Lower leg skin (tissue), 4 donors: ENCODE results near the gene MRRF. TPM values are rescaled to one million over a fixed set of nuclear protein-coding genes. Genes with fewer than 3 reads are reported as not detected.

Experiments
- DNase-seq, 2 donors: peaks; one replicate each; pipeline ENCODE4 v3.0.0-alpha.2; 2019; ENCODE audit warnings: low spot score in 2 of 2
- H3K4me3 ChIP-seq: fragments of 200-600 bp; sonication (generic); 2 replicates; pipeline ENCODE4 v1.5.1; 2017; ENCODE audit warnings: mild to moderate bottlenecking, low read depth; ENCODE audit not compliant: poor library complexity, severe bottlenecking
- CTCF ChIP-seq, 3 donors: fragments of 450-650 bp; IDR thresholded peaks; one replicate each; pipeline ENCODE4 v1.5.1; 2016; ENCODE audit warnings: antibody characterized with exemption in 3 of 3, mild to moderate bottlenecking in 3 of 3, moderate library complexity in 2 of 3
- POLR2A ChIP-seq, 2 donors: fragments of 450-650 bp; IDR thresholded peaks; one replicate each; pipeline ENCODE4 v1.6.1; 2016 to 2017; ENCODE audit warnings: antibody characterized with exemption in 2 of 2, mild to moderate bottlenecking in 1 of 2, moderate library complexity in 1 of 2
- WGBS, 2 donors: methylation state at CpG; one replicate each; pipeline ENCODE4 v1.1.5; 2018; 5-methylcytosine and 5-hydroxymethylcytosine counted together
- intact Hi-C: fragments of 100-400 bp; cut with DNase I; formaldehyde crosslinking; loops from one replicate; pipeline ENCODE4 v1.15.0; 2023; ENCODE audit warnings: low total_unique reads
- total RNA-seq, 4 donors: library from RNA; depleted of rRNA; stranded (reverse); fragments of >200 nt; gene quantifications; one replicate each; pipeline ENCODE4 v1.1.0, GENCODE V29; 2016

Gene MRRF
- total RNA-seq, 4 donors from 2014 or later: 30.8 to 56.3 (median 39.9) TPM

DNA sequence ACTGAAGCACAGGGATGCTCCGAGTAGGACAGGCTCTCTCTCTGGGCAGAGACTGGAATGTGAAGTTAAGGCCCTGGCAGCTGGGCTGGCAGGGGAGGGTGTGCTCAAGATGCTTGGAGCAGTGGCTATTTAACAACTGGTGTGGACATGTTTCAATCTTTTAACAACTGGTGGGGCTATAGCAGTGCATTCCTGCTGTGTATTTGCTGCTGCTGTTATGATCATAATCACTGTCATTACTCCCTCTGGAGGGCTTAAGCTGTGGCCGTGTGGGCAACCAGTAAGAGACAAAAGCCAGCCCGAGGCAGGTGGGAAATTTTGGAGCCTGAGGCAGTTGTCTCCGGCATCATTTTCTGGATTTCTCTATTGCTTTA, 72.9 kb downstream of the MRRF start:
- TF ChIP-seq CTCF (IDR thresholded peaks at IDR 0.05) (no peak), POLR2A (IDR thresholded peaks at IDR 0.05) (no peak)
- WGBS, 2 donors: 60 to 67% methylated on average over 4 of the region's 4 CpGs
- no peak overlapping the region for H3K4me3 ChIP-seq
- intact Hi-C loops: no loop called here
- DNase-seq: peak in 1 of 2 donors; percentile 18

DNA sequence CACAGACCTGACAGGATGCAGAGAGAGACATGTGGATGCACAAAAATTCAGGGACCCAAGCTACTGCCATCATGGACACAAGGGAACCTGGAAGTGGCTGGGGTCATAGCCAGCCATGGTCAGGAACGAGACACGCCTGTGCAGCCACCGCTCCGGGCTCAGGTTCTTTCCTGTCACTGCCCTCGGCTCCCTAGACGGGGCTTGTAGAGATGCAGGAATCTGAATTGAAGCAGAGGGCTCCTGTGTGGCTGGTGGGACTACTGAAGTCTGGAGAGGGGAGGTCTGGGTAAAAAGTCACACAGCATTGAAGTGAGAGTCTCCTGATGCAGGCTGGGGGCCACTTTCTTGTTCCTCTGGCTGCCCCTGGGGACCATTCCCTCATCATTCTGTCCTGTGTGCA, 73.9 kb downstream of the MRRF start:
- no peak overlapping the region for H3K4me3 ChIP-seq
- TF ChIP-seq CTCF (IDR thresholded peaks at IDR 0.05) (no peak), POLR2A (IDR thresholded peaks at IDR 0.05) (no peak)
- intact Hi-C loops: no loop called here
- peak in 1 of 2 donors; percentile 61 for DNase-seq
- WGBS, 2 donors: 73 to 91% methylated on average over 6 of the region's 6 CpGs

- no peak overlapping the region for H3K4me3 ChIP-seq
- TF ChIP-seq POLR2A (IDR thresholded peaks at IDR 0.05) (no peak), CTCF (IDR thresholded peaks at IDR 0.05) (no peak)
- WGBS, 2 donors: 56 to 68% methylated on average over 3 of the region's 3 CpGs
- DNase-seq: peak in 1 of 2 donors; percentile 59
- intact Hi-C loops: no loop called here
Observed at GRCh38 chr9:122338994-122339393, 74.3 kb downstream of the MRRF start.

GRCh38 chr9:122339579-122339978, 74.9 kb downstream of the MRRF start:
- TF ChIP-seq CTCF (IDR thresholded peaks at IDR 0.05) (no peak), POLR2A (IDR thresholded peaks at IDR 0.05) (no peak)
- no peak overlapping the region for H3K4me3 ChIP-seq
- peak in 1 of 2 donors; percentile 75 for DNase-seq
- WGBS, 2 donors: 70 to 72% methylated on average over 5 of the region's 5 CpGs
- intact Hi-C loops: no loop called here

GRCh38 chr9:122340161-122340560, 75.5 kb downstream of the MRRF start:
- TF ChIP-seq POLR2A (IDR thresholded peaks at IDR 0.05) (no peak), CTCF (IDR thresholded peaks at IDR 0.05) (no peak)
- 68 to 82% methylated on average over 6 of the region's 6 CpGs for WGBS, 2 donors
- intact Hi-C loops: no loop called here
- peak in 1 of 2 donors; percentile 28 for DNase-seq
- no peak overlapping the region for H3K4me3 ChIP-seq

DNA sequence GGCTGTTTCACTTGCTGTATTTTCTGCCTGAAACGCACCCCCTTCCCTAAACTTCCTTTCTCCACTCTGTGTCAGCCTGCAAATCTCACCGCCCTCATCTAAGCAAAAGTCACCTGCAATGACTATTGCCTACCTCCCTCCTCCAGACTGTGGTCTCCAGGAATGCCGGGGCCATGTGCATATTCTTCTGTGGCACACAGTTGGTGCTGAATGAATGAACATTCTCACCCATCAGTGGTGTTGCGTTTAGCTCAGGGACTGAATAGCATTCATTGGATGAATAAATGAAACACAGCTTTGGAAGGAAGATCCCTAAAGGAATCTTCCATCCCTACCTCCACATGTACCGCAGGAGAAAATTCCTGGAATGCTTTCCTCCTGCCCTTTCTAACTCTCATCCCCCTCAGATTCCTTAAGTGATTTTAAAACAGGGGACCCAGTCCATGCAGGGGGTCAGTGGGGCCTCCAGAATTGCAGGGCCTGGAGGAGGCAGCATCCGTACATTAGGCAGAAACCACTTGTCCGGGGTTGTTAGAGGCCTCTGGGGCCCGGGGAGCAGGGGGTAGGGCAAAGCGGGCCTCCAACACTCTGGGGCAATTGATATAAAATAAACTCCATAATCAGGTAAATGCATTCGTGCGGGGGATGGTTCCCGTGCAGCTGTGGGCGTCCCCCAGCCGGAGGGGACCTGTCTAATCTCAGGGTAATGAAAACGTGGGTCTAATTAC, 77.8 kb downstream of the MRRF start:
- no peak overlapping the region for H3K4me3 ChIP-seq
- peak in 1 of 2 donors; percentile 69 for DNase-seq
- TF ChIP-seq POLR2A (IDR thresholded peaks at IDR 0.05) (no peak), CTCF (IDR thresholded peaks at IDR 0.05) (no peak)
- intact Hi-C loops: no loop called here
- WGBS, 2 donors: 85% methylated on average over 15 of the region's 15 CpGs
